Measurements from ENCODE around the gene VWA3A. TPM values are rescaled to one million over a fixed set of nuclear protein-coding genes. Genes with fewer than 3 reads are reported as not detected.
"Not testable (repeated sequence)": the region's sequence is repeated elsewhere in the genome, so short reads cannot be mapped to it uniquely, and the experiment has no call there.

Gene VWA3A, protein sequence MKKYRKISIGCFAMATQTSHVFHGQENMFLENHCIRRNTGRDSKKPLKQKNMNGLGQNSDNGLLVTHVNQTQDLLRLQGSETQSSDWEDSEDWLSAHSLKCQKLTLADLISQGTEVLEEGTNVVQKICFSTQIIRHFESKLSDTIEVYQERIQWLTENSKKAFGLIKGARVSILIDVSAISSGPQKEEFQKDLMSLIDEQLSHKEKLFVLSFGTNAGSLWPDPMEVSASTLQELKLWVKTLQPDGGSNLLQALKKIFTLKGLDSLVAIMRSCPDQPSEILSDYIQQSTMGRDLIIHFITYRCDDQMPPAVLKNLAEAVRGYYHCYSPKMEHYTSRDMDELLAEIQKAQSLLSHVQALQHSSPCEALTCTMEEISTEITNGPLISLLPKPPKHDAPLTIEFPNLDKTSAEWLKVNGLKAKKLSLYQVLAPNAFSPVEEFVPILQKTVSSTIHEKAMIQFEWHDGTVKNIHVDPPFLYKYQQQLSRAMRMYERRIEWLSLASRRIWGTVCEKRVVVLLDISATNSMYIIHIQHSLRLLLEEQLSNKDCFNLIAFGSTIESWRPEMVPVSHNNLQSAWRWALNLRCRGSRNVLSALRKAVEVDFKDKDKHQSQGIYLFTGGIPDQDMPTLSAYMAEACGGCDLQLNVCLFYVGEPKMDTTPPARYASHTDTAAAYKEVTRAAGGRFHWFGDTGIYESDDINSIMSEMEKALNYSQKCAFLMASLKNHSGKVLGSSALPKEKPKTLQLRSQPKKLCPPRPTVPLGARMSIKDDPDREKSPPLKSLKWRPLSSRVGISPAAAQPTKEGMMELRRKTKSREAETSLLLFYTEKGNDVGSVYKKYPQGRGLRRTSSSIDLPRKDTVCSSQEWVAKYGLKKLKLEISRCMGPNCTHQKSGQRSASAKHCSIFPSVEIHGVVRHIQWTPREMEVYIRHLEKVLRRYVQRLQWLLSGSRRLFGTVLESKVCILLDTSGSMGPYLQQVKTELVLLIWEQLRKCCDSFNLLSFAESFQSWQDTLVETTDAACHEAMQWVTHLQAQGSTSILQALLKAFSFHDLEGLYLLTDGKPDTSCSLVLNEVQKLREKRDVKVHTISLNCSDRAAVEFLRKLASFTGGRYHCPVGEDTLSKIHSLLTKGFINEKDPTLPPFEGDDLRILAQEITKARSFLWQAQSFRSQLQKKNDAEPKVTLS
- not detected in 2 replicates for total RNA-seq (2014; rRNA removed; shearing (Covaris generic))

DNA sequence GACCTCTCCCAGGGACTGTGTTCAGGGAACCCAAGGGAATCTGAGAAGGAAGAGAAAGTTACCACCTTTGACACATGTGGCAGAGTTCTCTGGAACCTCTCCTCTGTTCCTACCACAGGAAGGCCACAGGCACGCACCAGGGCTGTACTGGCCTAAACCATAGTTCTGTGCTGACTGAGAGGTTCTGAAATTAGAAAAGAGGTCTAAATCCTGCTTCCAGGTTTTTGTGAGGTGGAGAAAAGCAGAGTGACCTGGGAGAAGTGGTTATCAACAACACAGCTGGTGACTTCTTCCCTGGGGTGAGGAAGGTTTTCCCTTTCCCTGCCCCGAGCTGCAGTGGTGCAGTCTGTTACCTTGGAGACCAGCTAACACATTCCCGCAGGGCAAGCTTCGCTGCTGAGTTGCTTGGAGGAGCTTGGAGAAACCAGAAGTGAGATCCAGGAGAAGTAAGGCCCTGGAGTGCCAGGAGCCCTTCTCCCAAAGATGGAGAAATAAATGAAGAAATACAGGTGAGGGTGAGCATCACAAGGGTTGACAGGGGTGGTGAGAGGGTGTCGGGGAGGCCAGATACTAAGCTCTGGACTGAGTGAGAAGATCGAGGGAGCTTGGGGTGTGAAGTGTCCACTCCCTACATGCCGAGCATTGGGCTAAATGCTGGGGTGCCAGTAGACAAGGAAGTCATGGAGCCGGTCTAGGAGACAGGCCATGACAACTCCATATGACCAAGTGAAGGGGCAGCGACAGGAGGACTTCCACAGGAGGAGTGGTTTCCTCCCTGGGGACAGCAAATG is at the start of gene VWA3A:
TSS of gene VWA3A (plus strand) at position 399 of the 791 bp plus-strand sequence. CDS start at position 496, 97 bp downstream.
- DNase-seq (ENCODE audit: low spot score) = no peak

- DNase-seq (ENCODE audit: low spot score) = not testable (repeated sequence)
These were observed 48.5 kb upstream of the VWA3A start for GRCh38 chr16:22043882-22044281.

DNA sequence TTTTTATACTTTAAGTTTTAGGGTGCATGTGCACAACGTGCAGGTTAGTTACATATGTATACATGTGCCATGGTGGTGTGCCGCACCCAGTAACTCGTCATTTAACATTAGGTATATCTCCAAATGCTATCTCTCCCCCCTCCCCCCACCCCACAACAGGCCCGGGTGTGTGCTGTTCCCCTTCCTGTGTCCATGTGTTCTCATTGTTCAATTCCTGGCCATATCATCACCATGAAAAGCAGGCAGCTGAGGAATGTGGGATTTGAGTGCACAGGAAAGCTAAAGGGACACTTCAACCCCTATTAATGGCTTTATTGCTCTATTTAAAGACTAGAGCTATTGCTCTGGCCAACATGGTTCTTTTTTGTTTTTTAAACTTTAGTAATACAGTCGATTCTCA is 46.5 kb upstream of the VWA3A start:
- DNase-seq (ENCODE audit: low spot score) = not testable (repeated sequence)

DNA sequence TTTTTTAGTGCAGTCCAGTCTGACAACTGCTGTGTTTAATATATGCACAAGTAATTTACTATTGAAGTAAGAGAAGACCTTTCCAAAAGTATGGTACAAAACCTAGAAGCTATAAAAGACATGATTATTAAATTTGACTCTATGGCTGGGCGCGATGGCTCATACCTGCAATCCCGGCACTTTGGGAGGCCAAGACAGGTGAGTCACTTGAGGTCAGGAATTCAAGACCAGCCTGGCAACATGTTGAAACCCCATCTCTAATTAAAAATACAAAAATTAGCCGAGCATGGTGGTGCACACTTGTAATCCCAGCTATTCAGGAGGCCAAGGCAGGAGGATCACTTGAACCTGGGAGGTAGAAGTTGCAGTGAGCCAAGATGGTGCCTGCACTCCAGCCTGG is 41.4 kb upstream of the VWA3A start:
- DNase-seq (ENCODE audit: low spot score) = no peak

GRCh38 chr16:22052980-22053379 is 39.4 kb upstream of the VWA3A start:
- DNase-seq (ENCODE audit: low spot score) = no peak

- DNase-seq (ENCODE audit: low spot score) = no peak
These were observed 38.4 kb upstream of the VWA3A start for GRCh38 chr16:22053921-22054341.

GRCh38 chr16:22054847-22055590 is 37.3 kb upstream of the VWA3A start:
- no peak for DNase-seq (ENCODE audit: low spot score)

DNA sequence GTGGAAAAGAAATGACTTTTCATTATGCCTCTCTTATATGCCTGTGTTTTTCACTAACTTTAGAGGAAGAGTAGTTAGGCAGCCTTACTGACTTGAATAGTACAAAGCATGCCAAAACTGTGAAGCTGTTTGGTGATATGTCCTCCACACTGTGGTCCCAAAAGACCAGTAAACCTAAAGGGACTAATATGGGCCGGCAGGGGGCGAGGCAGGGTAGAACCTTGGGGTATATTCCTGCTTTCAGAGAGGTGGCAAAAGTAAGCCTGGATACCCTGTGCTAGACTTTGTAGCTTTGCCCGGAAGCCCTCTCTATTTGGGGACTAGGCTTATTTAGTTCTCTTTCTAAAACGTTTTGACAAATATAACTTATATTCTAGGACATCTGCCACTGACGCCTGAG is 36.5 kb upstream of the VWA3A start:
- DNase-seq (ENCODE audit: low spot score) = no peak

- no peak for DNase-seq (ENCODE audit: low spot score)
These were observed 28.4 kb upstream of the VWA3A start for GRCh38 chr16:22063888-22064467.

- no peak for DNase-seq (ENCODE audit: low spot score)
These were observed 27.1 kb upstream of the VWA3A start for GRCh38 chr16:22065252-22065651.

DNA sequence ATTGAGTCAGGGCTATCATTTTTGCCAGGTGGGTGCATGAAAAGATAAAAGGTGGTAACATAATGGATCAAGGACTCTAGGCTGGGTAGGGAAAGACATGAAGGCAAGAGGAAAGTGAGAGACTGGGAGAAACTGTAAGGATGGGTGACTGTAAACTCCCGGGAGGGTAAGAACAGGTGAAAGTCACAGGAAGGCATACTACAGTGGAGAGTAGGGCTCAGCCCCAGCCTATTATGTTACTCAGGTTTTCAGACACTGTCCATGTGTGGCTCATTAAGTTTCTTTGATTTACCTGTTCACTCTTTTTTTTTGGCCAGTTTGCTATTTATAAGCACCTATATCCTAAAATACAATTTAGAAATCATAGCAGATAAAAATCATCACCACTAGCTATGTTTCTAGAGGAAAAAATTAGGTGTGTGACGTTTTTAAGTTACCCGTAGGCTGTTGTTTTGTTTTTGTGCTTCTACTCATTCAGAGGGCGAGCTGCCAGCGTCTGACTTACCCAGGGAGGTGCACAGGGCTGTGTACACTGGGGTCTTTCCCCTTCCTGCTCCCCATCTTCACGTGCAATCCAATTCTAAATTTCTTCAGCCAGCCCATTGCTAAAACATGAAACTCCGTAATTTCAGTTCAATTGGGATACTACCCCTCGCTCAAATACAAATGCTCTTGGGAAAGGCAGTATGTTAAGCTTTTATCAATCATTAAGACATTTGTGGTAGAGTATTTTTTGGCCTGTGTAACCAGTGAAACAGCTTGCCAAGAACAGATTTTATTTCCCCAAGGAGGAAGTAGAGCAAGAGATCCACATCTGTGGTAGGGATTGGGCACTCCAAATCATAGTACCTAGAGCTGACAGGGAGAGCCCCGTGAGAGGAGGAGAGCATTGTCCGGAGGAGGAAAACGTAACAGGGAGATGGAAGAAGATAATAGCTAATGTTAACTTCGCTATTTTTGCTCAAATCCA is 21.7 kb upstream of the VWA3A start:
- DNase-seq (ENCODE audit: low spot score) = no peak

DNA sequence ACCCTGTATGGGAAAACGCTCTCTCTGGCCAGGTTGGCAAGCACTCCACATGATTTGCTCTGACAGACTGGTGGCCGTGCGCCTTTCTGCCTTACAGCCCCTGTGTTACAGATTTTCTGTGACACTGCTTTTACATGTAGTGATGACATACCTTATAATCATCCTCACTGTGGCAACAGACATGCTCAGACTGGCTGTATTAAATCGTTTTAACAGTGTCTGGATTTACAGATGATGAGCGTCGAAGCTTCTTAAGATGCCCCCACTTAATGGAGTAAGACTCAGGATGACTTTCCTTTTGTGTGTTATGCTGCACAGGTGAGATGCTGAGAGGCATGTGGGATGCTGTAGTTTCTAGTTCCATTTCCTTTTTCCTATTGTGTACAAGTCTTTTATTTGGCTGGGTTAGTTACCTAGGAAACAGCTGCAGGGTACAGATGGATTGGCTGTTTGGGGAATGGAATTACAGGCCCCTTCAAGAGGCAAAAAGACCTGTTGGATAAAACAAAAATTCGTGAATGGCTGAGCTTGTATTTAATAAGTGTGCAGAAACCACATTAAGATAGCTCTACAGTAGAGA is 20.9 kb upstream of the VWA3A start:
- no peak for DNase-seq (ENCODE audit: low spot score)

DNA sequence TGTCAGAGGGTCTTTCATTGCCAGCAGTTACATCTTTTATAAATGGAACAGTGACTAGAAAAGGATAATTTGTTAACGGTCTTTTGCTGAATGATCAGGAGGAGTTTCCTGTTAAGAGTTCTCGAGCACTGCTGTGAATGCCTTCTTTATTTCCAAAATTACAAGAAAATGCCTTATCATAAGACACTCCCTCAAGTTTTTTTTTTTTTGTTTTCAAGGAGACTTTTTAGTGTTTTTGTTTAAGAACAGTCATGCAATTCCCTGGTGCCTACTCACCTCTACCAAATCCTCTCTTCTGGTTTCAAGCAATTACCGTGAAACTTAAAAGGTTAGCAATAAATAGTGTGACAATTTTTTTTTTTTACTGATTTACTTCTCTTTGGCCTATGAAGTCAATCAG is 19.0 kb upstream of the VWA3A start:
- DNase-seq (ENCODE audit: low spot score) = no peak

GRCh38 chr16:22075043-22075757 is 17.1 kb upstream of the VWA3A start:
- DNase-seq (ENCODE audit: low spot score) = no peak

DNA sequence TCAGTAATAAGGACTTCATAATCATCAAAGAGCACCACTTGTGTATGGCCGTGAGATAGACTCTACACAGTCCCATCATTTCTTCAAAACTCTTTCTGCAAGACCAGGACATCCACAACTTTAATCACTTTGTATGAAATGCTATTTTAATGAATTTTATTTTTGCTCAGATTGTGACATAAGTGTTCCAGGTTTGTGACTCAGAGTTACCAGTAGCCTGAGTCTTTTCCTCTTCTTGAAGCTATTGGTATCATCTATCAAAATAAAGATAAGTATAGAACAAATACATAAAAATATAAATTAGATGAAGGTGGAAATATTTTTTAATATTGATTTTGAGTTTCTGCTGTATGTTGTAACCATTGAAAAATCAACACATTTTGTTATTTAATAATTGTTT is 16.6 kb upstream of the VWA3A start:
- no peak for DNase-seq (ENCODE audit: low spot score)

DNA sequence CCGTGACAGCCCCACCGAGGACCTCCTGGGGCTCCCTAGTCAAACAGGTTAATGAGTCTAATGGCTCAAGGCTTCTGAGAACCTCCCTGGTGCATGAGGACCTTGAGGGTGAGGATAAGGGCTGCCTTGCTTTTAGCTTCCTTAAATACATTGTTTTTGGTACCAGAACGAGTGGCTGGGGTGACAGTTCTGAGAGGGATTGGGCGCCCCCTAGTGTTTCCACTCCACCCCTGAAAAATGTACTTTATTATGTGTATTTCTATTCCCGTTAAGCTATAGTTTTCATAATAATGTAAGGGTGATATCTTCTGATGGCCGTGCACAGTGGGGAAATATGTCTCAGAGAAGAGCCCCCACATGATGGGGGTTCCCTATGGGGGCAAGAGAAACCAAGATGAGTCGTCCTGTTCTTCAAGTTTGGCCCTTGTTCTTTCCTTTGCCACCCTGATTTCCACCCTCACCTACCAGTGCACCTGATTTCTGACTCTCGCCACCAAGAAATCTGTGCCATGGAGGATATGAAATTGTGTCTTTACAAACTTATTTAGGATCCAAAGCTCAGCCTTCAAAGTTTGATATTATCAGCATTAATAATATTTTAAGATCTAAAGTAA is 14.5 kb upstream of the VWA3A start:
- DNase-seq (ENCODE audit: low spot score) = peak; percentile 26

DNA sequence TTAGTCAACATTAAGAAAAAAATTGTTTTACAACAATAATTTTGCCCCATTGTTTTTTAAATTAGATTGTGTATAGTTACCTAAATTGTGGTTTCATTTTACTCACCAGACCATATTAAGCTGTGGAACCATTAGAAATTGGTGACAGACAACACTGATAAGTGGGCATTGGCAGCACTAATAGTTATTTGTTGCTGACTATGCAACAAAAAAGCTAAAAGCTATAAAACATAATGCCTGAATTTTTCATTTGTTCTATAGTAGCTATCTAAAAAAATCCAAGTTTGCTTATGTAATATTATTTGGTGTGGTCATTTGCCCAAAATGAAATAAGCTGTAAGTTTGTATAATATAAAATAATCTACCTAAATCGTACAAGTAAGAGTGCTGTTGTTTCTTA is 13.7 kb upstream of the VWA3A start:
- no peak for DNase-seq (ENCODE audit: low spot score)

DNA sequence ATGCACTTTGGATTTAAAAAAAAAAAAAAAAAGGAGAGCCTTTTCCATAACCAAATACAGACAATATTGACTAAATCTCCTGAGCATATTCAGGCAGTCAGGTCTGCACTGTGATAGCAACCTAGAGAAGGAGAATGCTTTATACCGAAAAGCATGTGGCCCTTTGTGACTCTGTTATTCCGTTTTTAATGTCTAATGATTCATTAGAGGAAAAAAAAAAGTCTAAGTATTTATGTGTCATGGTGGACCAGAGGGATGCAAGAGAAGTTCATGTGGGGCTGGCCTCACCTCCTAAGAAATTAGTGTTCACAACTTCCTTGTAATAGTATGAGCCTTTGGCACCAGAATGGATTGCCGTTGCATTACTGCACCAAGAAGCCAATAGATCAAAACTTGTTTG is 11.3 kb upstream of the VWA3A start:
- no peak for DNase-seq (ENCODE audit: low spot score)

All from H4 (cell line).